Kidney (tissue), 14 donors: ENCODE data around the gene EIF4A2. TPM values are rescaled to one million over a fixed set of nuclear protein-coding genes. Genes with fewer than 3 reads are reported as not detected.
A peak's percentile ranks its signal among the peaks of the same experiment; 100 is the strongest.

Experiments used
- DNase-seq, 5 donors: peaks; one replicate each; pipeline ENCODE4 v3.0.0-alpha.2; 2013 to 2020
- FAIRE-seq: peaks from 2 replicates; lab custom pipeline; 2012; peaks lifted over from hg19 to GRCh38; lab: Jason Lieb, UNC
- H3K27ac ChIP-seq, 2 donors: one replicate each; pipeline ENCODE4 v1.7.0; 2013; ENCODE audit warnings: low read depth in 2 of 2, low read length in 2 of 2, inconsistent platforms in 1 of 2
- H3K27me3 ChIP-seq: one replicate; pipeline ENCODE4 v1.7.1; 2013; ENCODE audit warnings: low read length, inconsistent platforms; ENCODE audit not compliant: control insufficient read depth, insufficient read depth
- H3K36me3 ChIP-seq, 3 donors: one replicate each; pipeline versions ENCODE4 v1.7.0 to v1.7.1; 2013; ENCODE audit warnings: low read length in 3 of 3, control low read depth in 1 of 3, inconsistent platforms in 1 of 3; ENCODE audit not compliant: insufficient read depth in 3 of 3, control insufficient read depth in 2 of 3
- H3K4me1 ChIP-seq, 3 donors: one replicate each; pipeline versions ENCODE4 v1.7.0 to v1.7.1; 2013; ENCODE audit warnings: low read length in 3 of 3, inconsistent platforms in 1 of 3, low read depth in 1 of 3; ENCODE audit not compliant: control insufficient read depth in 2 of 3, insufficient read depth in 2 of 3
- H3K4me3 ChIP-seq, 3 donors: one replicate each; pipeline versions ENCODE4 v1.7.0 to v1.8.1; 2013; ENCODE audit warnings: low read length in 3 of 3, control low read depth in 1 of 3, inconsistent platforms in 1 of 3
- H3K9ac ChIP-seq, 3 donors: one replicate each; pipeline versions ENCODE4 v1.7.0 to v1.7.1; 2013; ENCODE audit warnings: low read length in 3 of 3, control low read depth in 1 of 3, inconsistent platforms in 1 of 3
- H3K9me3 ChIP-seq, 3 donors: one replicate each; pipeline versions ENCODE4 v1.7.0 to v1.7.1; 2013; ENCODE audit warnings: low read length in 3 of 3, control low read depth in 1 of 3, inconsistent platforms in 1 of 3; ENCODE audit not compliant: control insufficient read depth in 2 of 3, insufficient read depth in 1 of 3
- intact Hi-C: fragments of 100-400 bp; cut with DNase I; formaldehyde crosslinking; loops from one replicate; pipeline ENCODE4 v1.11.1; 2022
- polyA plus RNA-seq: library from polyadenylated mRNA; stranded (reverse); fragments of 350-450 nt; fragmentation: Illumina TruSeq; extraction: RNeasy Lipid Tissue Mini Kit (QIAGEN cat#74804); gene quantifications from one replicate; pipeline ENCODE4 v1.2.3, GENCODE V29; 2014; ENCODE audit warnings: low read depth, low replicate concordance; ENCODE audit not compliant: insufficient read depth
- total RNA-seq: library from RNA; stranded (reverse); fragmentation: NEBNext Ultra II Directional; extraction: Animal tissue kit (Norgen Biotek cat#: 25700); gene quantifications from one replicate; pipeline ENCODE4 v1.2.1, GENCODE V29; 2021
- TF ChIP-seq, protein P1 (sequence below): IDR thresholded peaks from 3 replicates; pipeline ENCODE4 v1.5.1; 2012; ENCODE audit warnings: mild to moderate bottlenecking, moderate library complexity, borderline replicate concordance; ENCODE audit not compliant: insufficient read depth; ENCODE audit errors: extremely low read depth
- donor health status: control.
- donor health status: control.
- donor health status: control.
- donor health status: control.
- donor health status: control.
- donor health status: DM: yes; HTN: yes; CAD: no.
- donor health status: Normal renal cell carcinoma (clear cell type).

EIF4A2 gene
- total and polyA plus RNA-seq, 2 donors from 2014 or later: 310 to 333 TPM

DNA sequence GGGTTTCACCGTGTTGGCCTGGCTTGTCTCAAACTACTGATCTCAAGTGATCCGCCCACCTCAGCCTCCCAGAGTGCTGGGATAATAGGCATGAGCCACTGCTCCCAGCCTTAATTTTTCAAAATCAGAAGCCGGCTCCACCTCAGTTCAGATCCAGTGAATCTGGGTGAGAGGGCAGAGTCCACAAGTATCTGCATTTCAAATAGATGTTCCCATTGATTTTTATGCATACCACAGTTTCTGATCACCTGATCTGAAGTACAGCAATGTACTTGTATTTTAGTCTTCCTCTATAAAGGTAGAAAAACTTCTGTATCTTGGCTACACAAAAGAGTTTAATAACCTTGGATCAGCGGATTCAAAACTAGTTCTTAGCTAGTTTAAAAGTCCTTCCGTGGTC, 4.2 kb upstream of the EIF4A2 start:
- no peak overlapping the region for H3K4me3 ChIP-seq
- FAIRE-seq (no peak), DNase-seq (no peak)
- H3K27me3 ChIP-seq: no peaks in the 10 kb centered on the region
- intact Hi-C loops: no loop called here
- peaks cover 0 to under 1% (median 0%) of the 10 kb centered on the region in 3 donors for H3K36me3 ChIP-seq
- H3K4me1 ChIP-seq: no peaks in the 10 kb centered on the region
- H3K9me3 ChIP-seq: no peaks in the 10 kb centered on the region
- TF ChIP-seq, protein P1, sequence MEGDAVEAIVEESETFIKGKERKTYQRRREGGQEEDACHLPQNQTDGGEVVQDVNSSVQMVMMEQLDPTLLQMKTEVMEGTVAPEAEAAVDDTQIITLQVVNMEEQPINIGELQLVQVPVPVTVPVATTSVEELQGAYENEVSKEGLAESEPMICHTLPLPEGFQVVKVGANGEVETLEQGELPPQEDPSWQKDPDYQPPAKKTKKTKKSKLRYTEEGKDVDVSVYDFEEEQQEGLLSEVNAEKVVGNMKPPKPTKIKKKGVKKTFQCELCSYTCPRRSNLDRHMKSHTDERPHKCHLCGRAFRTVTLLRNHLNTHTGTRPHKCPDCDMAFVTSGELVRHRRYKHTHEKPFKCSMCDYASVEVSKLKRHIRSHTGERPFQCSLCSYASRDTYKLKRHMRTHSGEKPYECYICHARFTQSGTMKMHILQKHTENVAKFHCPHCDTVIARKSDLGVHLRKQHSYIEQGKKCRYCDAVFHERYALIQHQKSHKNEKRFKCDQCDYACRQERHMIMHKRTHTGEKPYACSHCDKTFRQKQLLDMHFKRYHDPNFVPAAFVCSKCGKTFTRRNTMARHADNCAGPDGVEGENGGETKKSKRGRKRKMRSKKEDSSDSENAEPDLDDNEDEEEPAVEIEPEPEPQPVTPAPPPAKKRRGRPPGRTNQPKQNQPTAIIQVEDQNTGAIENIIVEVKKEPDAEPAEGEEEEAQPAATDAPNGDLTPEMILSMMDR: no peak
- H3K27ac ChIP-seq: no peak overlapping the region
- H3K9ac ChIP-seq: no peak overlapping the region

DNA sequence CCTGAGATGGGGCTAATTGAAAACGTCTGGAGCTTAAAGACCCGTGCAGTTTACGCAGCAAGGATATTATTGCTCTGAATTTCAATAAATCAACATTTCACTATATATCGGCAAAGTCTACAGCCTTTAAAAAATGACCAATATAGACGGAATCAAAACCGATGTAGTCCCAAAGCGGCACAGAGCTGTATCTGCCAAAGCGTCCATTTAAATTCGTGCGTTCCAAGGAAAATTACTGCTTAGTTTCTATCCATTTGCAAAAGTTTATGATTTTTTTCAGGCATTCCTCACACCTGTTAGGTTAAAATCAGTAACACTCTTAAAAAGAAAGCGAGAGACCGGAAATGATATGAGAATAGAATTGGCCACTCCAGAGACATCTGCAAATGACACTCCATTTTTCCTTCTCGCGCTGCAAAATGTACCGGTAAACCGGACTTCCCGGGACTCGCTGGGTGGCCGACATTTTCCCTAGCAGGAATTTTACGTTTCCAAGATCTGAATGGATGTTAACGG, 777 bp upstream of the EIF4A2 start:
- DNase-seq (no peak), FAIRE-seq (no peak)
- H3K9me3 ChIP-seq: no peaks in the 10 kb centered on the region
- intact Hi-C loops: no loop called here
- peak overlapping the region; percentile 27 to 100 (median 80) for H3K9ac ChIP-seq
- peak overlapping the region; percentile 96 to 99 for H3K27ac ChIP-seq
- no peaks in the 10 kb centered on the region for H3K27me3 ChIP-seq
- peak overlapping the region; percentile 99 to 100 (median 100) for H3K4me3 ChIP-seq
- H3K4me1 ChIP-seq: peaks cover 11 to 24% (median 21%) of the 10 kb centered on the region in 3 donors
- H3K36me3 ChIP-seq: peaks cover 32 to 33% (median 32%) of the 10 kb centered on the region in 3 donors
- TF ChIP-seq, protein P1: no peak

DNA sequence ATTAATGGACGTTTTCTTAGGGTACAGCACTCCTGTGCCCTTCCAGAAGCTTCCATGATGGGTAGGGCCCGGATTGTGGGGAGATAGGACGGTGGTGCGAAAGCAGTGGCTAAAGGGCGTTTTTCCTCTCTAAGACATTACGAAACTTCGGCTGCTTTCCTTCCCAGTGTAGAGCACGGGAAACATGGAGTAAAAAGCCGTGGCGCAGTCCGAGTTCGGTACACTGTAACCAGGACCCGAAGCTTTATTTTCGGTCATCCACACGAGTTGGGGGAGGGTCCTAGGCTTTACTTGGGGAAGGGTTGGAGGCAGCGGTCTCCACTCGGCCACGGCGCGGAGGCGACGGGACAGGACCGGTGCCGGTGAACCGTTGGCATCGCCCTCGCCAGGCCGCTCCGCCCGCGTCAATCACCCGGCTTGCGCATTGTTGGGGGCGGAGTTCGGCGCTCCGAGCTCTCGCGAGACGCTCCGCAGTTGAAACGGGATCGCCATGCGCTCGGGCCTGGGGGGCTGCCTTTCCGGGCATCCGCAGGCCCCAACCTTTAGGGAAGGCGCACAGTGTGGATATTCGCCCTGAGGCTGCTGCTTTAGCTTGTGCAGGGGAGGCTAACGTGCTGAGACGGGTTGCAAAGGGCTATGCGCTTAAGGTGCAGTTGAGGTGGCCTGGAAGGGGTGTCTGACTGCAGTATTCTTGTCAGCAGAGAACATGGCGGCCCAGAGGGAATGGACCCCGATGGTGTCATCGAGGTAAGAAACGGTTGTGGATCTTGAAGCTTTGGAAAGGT, 546 bp downstream of the EIF4A2 start:
- intact Hi-C loops: no loop called here

More for the DNA sequence above, 546 bp downstream of the EIF4A2 start:
- H3K4me3 ChIP-seq: peak overlapping the region; percentile 99 to 100 (median 100)
- H3K27ac ChIP-seq: peak overlapping the region; percentile 96 to 99
- TF ChIP-seq, protein P1: peak; percentile 9
- FAIRE-seq: no peak
- peaks cover 11 to 30% (median 24%) of the 10 kb centered on the region in 3 donors for H3K4me1 ChIP-seq
- peaks cover 42 to 46% (median 43%) of the 10 kb centered on the region in 3 donors for H3K36me3 ChIP-seq
- peak; percentile 86 to 96 (median 91) for DNase-seq
- H3K9ac ChIP-seq: peak overlapping the region; percentile 99 to 100 (median 100)
- H3K9me3 ChIP-seq: no peaks in the 10 kb centered on the region
- H3K27me3 ChIP-seq: no peaks in the 10 kb centered on the region
